Gastroesophageal sphincter (tissue), 3 donors: ENCODE data around the gene USP40.

Source experiments
- CTCF ChIP-seq, 4 experiments: fragments of 200-600 bp in 2 of 4; fragments of 450-650 bp in 2 of 4; sonication (generic) in 1 of 4; IDR thresholded peaks; one replicate each; pipeline ENCODE4 v1.5.1; 2017 to 2019; ENCODE audit warnings: antibody characterized with exemption in 4 of 4, mild to moderate bottlenecking in 2 of 4, moderate library complexity in 2 of 4
- EP300 ChIP-seq: sonication (generic); formaldehyde crosslinking; IDR thresholded peaks from one replicate; pipeline ENCODE4 v1.6.1; 2017; ENCODE audit warnings: antibody characterized with exemption, mild to moderate bottlenecking
- POLR2A ChIP-seq, 2 donors: fragments of 450-650 bp; IDR thresholded peaks; one replicate each; pipeline ENCODE4 v1.6.1; 2017; ENCODE audit warnings: antibody characterized with exemption in 2 of 2, mild to moderate bottlenecking in 2 of 2, moderate library complexity in 1 of 2
- POLR2AphosphoS5 ChIP-seq: sonication (generic); formaldehyde crosslinking; IDR thresholded peaks from one replicate; pipeline ENCODE4 v1.6.1; 2017; ENCODE audit warnings: antibody characterized with exemption

DNA sequence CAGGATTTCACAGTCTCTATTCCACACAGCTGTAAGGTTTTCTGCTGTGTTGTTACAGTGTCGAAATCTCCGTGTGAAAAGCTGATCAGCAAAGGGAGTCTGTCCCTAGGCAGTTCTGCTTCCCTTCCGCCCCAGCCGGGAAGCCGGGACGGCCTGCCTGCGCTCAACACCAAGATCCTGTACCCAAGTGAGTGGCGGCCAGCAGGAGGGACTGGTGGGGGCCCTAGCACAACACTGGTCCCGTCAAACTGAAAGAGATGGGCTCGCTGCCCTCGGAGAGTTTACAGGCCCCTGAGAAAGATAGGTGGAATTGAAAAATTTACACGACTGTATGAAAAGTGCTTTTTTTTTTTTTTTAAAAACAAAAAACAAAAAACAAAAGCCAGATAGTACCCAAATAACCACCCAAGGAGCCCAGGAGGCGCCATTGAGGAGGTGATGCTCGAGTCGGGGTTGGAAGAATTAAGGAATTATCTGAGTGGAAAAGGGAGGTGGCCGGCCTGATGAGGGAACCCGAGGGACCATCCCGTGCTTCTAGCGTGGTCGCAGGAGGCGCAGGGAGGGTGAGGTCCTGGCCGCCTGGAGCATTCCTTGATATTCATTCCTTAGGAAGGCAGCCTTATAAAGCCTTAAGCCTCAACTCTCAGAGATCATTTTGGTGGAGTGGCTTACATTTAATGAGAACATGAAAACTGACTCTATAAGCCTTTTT is 115.6 kb downstream of the USP40 start:
- TF ChIP-seq CTCF (IDR thresholded peaks at IDR 0.05) (no peak), POLR2A (IDR thresholded peaks at IDR 0.05) (no peak), POLR2AphosphoS5 (no peak), EP300 (no peak)
